ENCODE results near the gene TLN1. TPM values are rescaled to one million over a fixed set of nuclear protein-coding genes. Genes with fewer than 3 reads are reported as not detected.

The TLN1 gene
- total RNA-seq, 4 donors from 2014 or later = 888 to 1,583 (median 1,047) TPM

GRCh38 chr9:35766997-35767396 lies 35.0 kb upstream of the TLN1 start:
- peaks cover 7 to 23% (median 21%) of the 10 kb centered on the region in 3 donors for H3K4me1 ChIP-seq
- TF ChIP-seq POLR2AphosphoS5 (IDR thresholded peaks at IDR 0.05) (no peak), POLR2A (IDR thresholded peaks at IDR 0.05) (no peak), CTCF (IDR thresholded peaks at IDR 0.05) (no peak), EP300 (IDR thresholded peaks at IDR 0.05) (no peak)
- H3K9me3 ChIP-seq = no peaks in the 10 kb centered on the region
- 61 to 66% methylated on average over 2 of the region's 2 CpGs for WGBS, 2 donors (ENCODE audit: low coverage in 1 of 2)
- H3K36me3 ChIP-seq = no peaks in the 10 kb centered on the region
- no peak overlapping the region for H3K27ac ChIP-seq
- no peaks in the 10 kb centered on the region for H3K27me3 ChIP-seq
- ATAC-seq = no peak
- H3K4me3 ChIP-seq = no peak overlapping the region

GRCh38 chr9:35763803-35764202 lies 31.8 kb upstream of the TLN1 start:
- 100% methylated on average over 1 of the region's 1 CpG for WGBS, 2 donors (ENCODE audit: low coverage in 1 of 2)
- no peak for TF ChIP-seq POLR2AphosphoS5 (IDR thresholded peaks at IDR 0.05)
- TF ChIP-seq POLR2A (IDR thresholded peaks at IDR 0.05) = no peak
- TF ChIP-seq EP300 (IDR thresholded peaks at IDR 0.05) = no peak
- TF ChIP-seq CTCF (IDR thresholded peaks at IDR 0.05) = no peak
- ATAC-seq = no peak

GRCh38 chr9:35763181-35763580 lies 31.2 kb upstream of the TLN1 start:
- no peak overlapping the region for H3K27ac ChIP-seq
- H3K36me3 ChIP-seq = no peaks in the 10 kb centered on the region
- ATAC-seq = no peak
- H3K4me3 ChIP-seq = no peak overlapping the region
- 88 to 100% methylated on average over 1 to 2 of the region's 2 CpGs for WGBS, 2 donors (ENCODE audit: low coverage in 1 of 2)
- peaks cover 0 to 15% (median 5%) of the 10 kb centered on the region in 3 donors for H3K4me1 ChIP-seq
- no peaks in the 10 kb centered on the region for H3K9me3 ChIP-seq
- TF ChIP-seq EP300 (IDR thresholded peaks at IDR 0.05) = no peak
- H3K27me3 ChIP-seq = no peaks in the 10 kb centered on the region

More at GRCh38 chr9:35763803-35764202, 31.8 kb upstream of the TLN1 start:
- Histone ChIP-seq H3K27me3 (no peaks in the 10 kb centered on the region), H3K4me3 (no peak overlapping the region), H3K27ac (no peak overlapping the region), H3K9me3 (no peaks in the 10 kb centered on the region), H3K4me1 (peaks cover 0 to 8% (median 0%) of the 10 kb centered on the region in 3 donors), H3K36me3 (no peaks in the 10 kb centered on the region)

GRCh38 chr9:35760651-35761050 lies 28.7 kb upstream of the TLN1 start:
- no peaks in the 10 kb centered on the region for H3K27me3 ChIP-seq
- H3K4me1 ChIP-seq = peaks cover 0 to 38% (median 19%) of the 10 kb centered on the region in 3 donors
- H3K27ac ChIP-seq = peak overlapping the region in 1 of 4 donors; percentile 6
- H3K4me3 ChIP-seq = no peak overlapping the region
- no peaks in the 10 kb centered on the region for H3K36me3 ChIP-seq
- 88 to 100% methylated on average over 2 of the region's 2 CpGs for WGBS, 2 donors (ENCODE audit: low coverage in 1 of 2)
- TF ChIP-seq POLR2A (IDR thresholded peaks at IDR 0.05) = no peak
- no peak for TF ChIP-seq EP300 (IDR thresholded peaks at IDR 0.05)
- TF ChIP-seq CTCF (IDR thresholded peaks at IDR 0.05) = no peak
- TF ChIP-seq POLR2AphosphoS5 (IDR thresholded peaks at IDR 0.05) = no peak
- no peaks in the 10 kb centered on the region for H3K9me3 ChIP-seq
- no peak for ATAC-seq

- WGBS, 2 donors (ENCODE audit: low coverage in 1 of 2) = 94% methylated on average over 4 of the region's 4 CpGs; no CpG with 5 or more reads in 1 of the 2 donors
- no peak overlapping the region for H3K27ac ChIP-seq
Observed at GRCh38 chr9:35759795-35760194, 27.8 kb upstream of the TLN1 start.

More at GRCh38 chr9:35759795-35760194, 27.8 kb upstream of the TLN1 start:
- TF ChIP-seq POLR2AphosphoS5 (IDR thresholded peaks at IDR 0.05) (no peak), EP300 (IDR thresholded peaks at IDR 0.05) (no peak), POLR2A (IDR thresholded peaks at IDR 0.05) (no peak), CTCF (IDR thresholded peaks at IDR 0.05) (no peak)
- no peaks in the 10 kb centered on the region for H3K27me3 ChIP-seq
- peaks cover 0 to 5% of the 10 kb centered on the region in 2 donors for H3K36me3 ChIP-seq
- H3K4me1 ChIP-seq = peaks cover 0 to 38% (median 19%) of the 10 kb centered on the region in 3 donors
- no peaks in the 10 kb centered on the region for H3K9me3 ChIP-seq
- ATAC-seq = no peak
- no peak overlapping the region for H3K4me3 ChIP-seq

Measured in gastroesophageal sphincter (tissue), 4 donors.